ENCODE data around the gene THPO.

THPO gene

GRCh38 chr3:184325715-184326369, 52.2 kb downstream of the THPO start:
- peaks cover 41% of the 10 kb centered on the region for H3K36me3 ChIP-seq (ENCODE audit: low read length)
- no peak overlapping the region for H3K27ac ChIP-seq (ENCODE audit: low read depth, low read length)
- H3K9me3 ChIP-seq (ENCODE audit: insufficient read depth, low read length), result no peaks in the 10 kb centered on the region
- TF ChIP-seq CTCF (IDR thresholded peaks at IDR 0.05; ENCODE audit: insufficient read depth, low read length, poor library complexity, severe bottlenecking) (no peak), EZH2phosphoT487 (conservative IDR thresholded peaks at IDR 0.05; ENCODE audit: low read length) (no peak)
- H3K79me2 ChIP-seq (ENCODE audit: insufficient read depth, low read length), result peaks cover 3% of the 10 kb centered on the region
- no peaks in the 10 kb centered on the region for H3K27me3 ChIP-seq (ENCODE audit: low read length)
- peaks cover 6% of the 10 kb centered on the region; the same call in 1 of the 2 replicates for H3F3A ChIP-seq (ENCODE audit: insufficient read depth)
- no peaks in the 10 kb centered on the region for H4K20me1 ChIP-seq (ENCODE audit: low read depth, low read length)
- H2AFZ ChIP-seq (ENCODE audit: low read depth, low read length, severe bottlenecking), result no peak overlapping the region
- H3K4me3 ChIP-seq (ENCODE audit: insufficient read depth, low read length, poor library complexity, severe bottlenecking), result no peak overlapping the region
- no peaks in the 10 kb centered on the region for H3K9me2 ChIP-seq (replicated peaks; ENCODE audit: insufficient read depth, low read length)
- H3K9ac ChIP-seq (ENCODE audit: low read length), result no peak overlapping the region
- no peak overlapping the region for H3K4me2 ChIP-seq (ENCODE audit: low read depth, low read length, poor library complexity, severe bottlenecking)

GRCh38 chr3:184325269-184325668, 52.7 kb downstream of the THPO start:
- Histone ChIP-seq H3K4me2 (ENCODE audit: low read depth, low read length, poor library complexity, severe bottlenecking) (no peak overlapping the region), H3K9me3 (ENCODE audit: insufficient read depth, low read length) (no peaks in the 10 kb centered on the region), H3F3A (ENCODE audit: insufficient read depth) (peaks cover under 1% of the 10 kb centered on the region; the same call in 1 of the 2 replicates), H2AFZ (ENCODE audit: low read depth, low read length, severe bottlenecking) (no peak overlapping the region), H3K9me2 (replicated peaks; ENCODE audit: insufficient read depth, low read length) (no peaks in the 10 kb centered on the region), H4K20me1 (ENCODE audit: low read depth, low read length) (no peaks in the 10 kb centered on the region), H3K27me3 (ENCODE audit: low read length) (no peaks in the 10 kb centered on the region), H3K9ac (ENCODE audit: low read length) (no peak overlapping the region), H3K79me2 (ENCODE audit: insufficient read depth, low read length) (peaks cover 9% of the 10 kb centered on the region), H3K36me3 (ENCODE audit: low read length) (peaks cover 44% of the 10 kb centered on the region), H3K27ac (ENCODE audit: low read depth, low read length) (no peak overlapping the region), H3K4me3 (ENCODE audit: insufficient read depth, low read length, poor library complexity, severe bottlenecking) (no peak overlapping the region)
- TF ChIP-seq EZH2phosphoT487 (conservative IDR thresholded peaks at IDR 0.05; ENCODE audit: low read length), result no peak
- no peak for TF ChIP-seq CTCF (IDR thresholded peaks at IDR 0.05; ENCODE audit: insufficient read depth, low read length, poor library complexity, severe bottlenecking)

- Histone ChIP-seq H3K27ac (ENCODE audit: low read depth, low read length) (no peak overlapping the region), H3K4me3 (ENCODE audit: insufficient read depth, low read length, poor library complexity, severe bottlenecking) (no peak overlapping the region), H3K9ac (ENCODE audit: low read length) (no peak overlapping the region), H2AFZ (ENCODE audit: low read depth, low read length, severe bottlenecking) (no peak overlapping the region), H3K4me2 (ENCODE audit: low read depth, low read length, poor library complexity, severe bottlenecking) (no peak overlapping the region), H3K79me2 (ENCODE audit: insufficient read depth, low read length) (peaks cover 23% of the 10 kb centered on the region), H3K27me3 (ENCODE audit: low read length) (no peaks in the 10 kb centered on the region), H4K20me1 (ENCODE audit: low read depth, low read length) (0 out of 2 replicates have a peak, but pooled peaks cover 4% of the 10 kb centered on the region), H3K9me2 (replicated peaks; ENCODE audit: insufficient read depth, low read length) (no peaks in the 10 kb centered on the region), H3K9me3 (ENCODE audit: insufficient read depth, low read length) (no peaks in the 10 kb centered on the region), H3F3A (ENCODE audit: insufficient read depth) (no peaks in the 10 kb centered on the region), H3K36me3 (ENCODE audit: low read length) (peaks cover 39% of the 10 kb centered on the region)
- TF ChIP-seq CTCF (IDR thresholded peaks at IDR 0.05; ENCODE audit: insufficient read depth, low read length, poor library complexity, severe bottlenecking), result no peak
- TF ChIP-seq EZH2phosphoT487 (conservative IDR thresholded peaks at IDR 0.05; ENCODE audit: low read length), result no peak
Measured at GRCh38 chr3:184323696-184324095, 54.3 kb downstream of the THPO start.

All from SU-DHL-6 (cell line).